ENCODE measurements around the gene ASTN2. TPM values are rescaled to one million over a fixed set of nuclear protein-coding genes. Genes with fewer than 3 reads are reported as not detected.

Gene ASTN2
- polyA plus RNA-seq, 1 donor from 2014 or later = 6.8 TPM

- TF ChIP-seq EP300 (conservative IDR thresholded peaks at IDR 0.05; ENCODE audit: poor library complexity, severe bottlenecking) (no peak), SMC3 (conservative IDR thresholded peaks at IDR 0.05; ENCODE audit: poor library complexity) (no peak), EZH2 (IDR thresholded peaks at IDR 0.05; ENCODE audit: borderline replicate concordance, insufficient read depth, low read length, poor library complexity, severe bottlenecking) (no peak), RAD21 (conservative IDR thresholded peaks at IDR 0.05) (no peak), REST (IDR thresholded peaks at IDR 0.05; ENCODE audit: borderline replicate concordance) (no peak), MXI1 (conservative IDR thresholded peaks at IDR 0.05; ENCODE audit: poor library complexity, severe bottlenecking) (no peak), CTCF (IDR thresholded peaks at IDR 0.05; ENCODE audit: poor library complexity, severe bottlenecking) (no peak), TAF1 (IDR thresholded peaks at IDR 0.05; ENCODE audit: low read depth) (no peak), POLR2AphosphoS5 (IDR thresholded peaks at IDR 0.05) (no peak)
These were observed 815.4 kb downstream of the ASTN2 start for GRCh38 chr9:116599342-116599884.

GRCh38 chr9:116596646-116597045 is 818.2 kb downstream of the ASTN2 start:
- no peak overlapping the region for H3K27ac ChIP-seq (ENCODE audit: low read length)
- no peaks in the 10 kb centered on the region for H4K20me1 ChIP-seq (ENCODE audit: insufficient read depth)
- H3K9ac ChIP-seq (ENCODE audit: low read length) = no peak overlapping the region
- no peaks in the 10 kb centered on the region for H3K36me3 ChIP-seq (ENCODE audit: insufficient read depth, low read length)
- H3K79me2 ChIP-seq (replicated peaks; ENCODE audit: insufficient read depth, low read length) = no peaks in the 10 kb centered on the region
- no peaks in the 10 kb centered on the region for H3F3A ChIP-seq (ENCODE audit: insufficient read depth, low read length, poor library complexity, severe bottlenecking)
- no peak overlapping the region for H3K4me2 ChIP-seq (ENCODE audit: low read length)
- no peak overlapping the region for H2AFZ ChIP-seq (ENCODE audit: low read depth, low read length)
- no peaks in the 10 kb centered on the region for H3K9me2 ChIP-seq (ENCODE audit: insufficient read depth, low read length)
- H3K4me3 ChIP-seq (ENCODE audit: low read length) = no peak overlapping the region
- TF ChIP-seq TAF1 (IDR thresholded peaks at IDR 0.05; ENCODE audit: low read depth) (no peak), EP300 (conservative IDR thresholded peaks at IDR 0.05; ENCODE audit: poor library complexity, severe bottlenecking) (no peak), POLR2AphosphoS5 (IDR thresholded peaks at IDR 0.05) (no peak), REST (IDR thresholded peaks at IDR 0.05; ENCODE audit: borderline replicate concordance) (no peak), SMC3 (conservative IDR thresholded peaks at IDR 0.05; ENCODE audit: poor library complexity) (no peak), RAD21 (conservative IDR thresholded peaks at IDR 0.05) (no peak), MXI1 (conservative IDR thresholded peaks at IDR 0.05; ENCODE audit: poor library complexity, severe bottlenecking) (no peak), EZH2 (IDR thresholded peaks at IDR 0.05; ENCODE audit: borderline replicate concordance, insufficient read depth, low read length, poor library complexity, severe bottlenecking) (no peak), CTCF (IDR thresholded peaks at IDR 0.05; ENCODE audit: poor library complexity, severe bottlenecking) (no peak)
- H3K9me3 ChIP-seq (ENCODE audit: low read length) = no peaks in the 10 kb centered on the region
- H3K27me3 ChIP-seq (ENCODE audit: insufficient read depth, low read depth, low read length) = no peaks in the 10 kb centered on the region

More at GRCh38 chr9:116599342-116599884, 815.4 kb downstream of the ASTN2 start:
- no peaks in the 10 kb centered on the region for H3K9me2 ChIP-seq (ENCODE audit: insufficient read depth, low read length)
- no peak overlapping the region for H3K9ac ChIP-seq (ENCODE audit: low read length)
- no peak overlapping the region for H3K27ac ChIP-seq (ENCODE audit: low read length)
- H3K4me2 ChIP-seq (ENCODE audit: low read length) = no peak overlapping the region
- no peaks in the 10 kb centered on the region for H3K9me3 ChIP-seq (ENCODE audit: low read length)
- H3K4me3 ChIP-seq (ENCODE audit: low read length) = no peak overlapping the region
- no peaks in the 10 kb centered on the region for H3K36me3 ChIP-seq (ENCODE audit: insufficient read depth, low read length)
- H3K27me3 ChIP-seq (ENCODE audit: insufficient read depth, low read depth, low read length) = no peaks in the 10 kb centered on the region
- H4K20me1 ChIP-seq (ENCODE audit: insufficient read depth) = no peaks in the 10 kb centered on the region
- H3F3A ChIP-seq (ENCODE audit: insufficient read depth, low read length, poor library complexity, severe bottlenecking) = no peaks in the 10 kb centered on the region
- H2AFZ ChIP-seq (ENCODE audit: low read depth, low read length) = no peak overlapping the region
- H3K79me2 ChIP-seq (replicated peaks; ENCODE audit: insufficient read depth, low read length) = no peaks in the 10 kb centered on the region
